HG03025 (cell line): Measurements from ENCODE around the gene CSF3.

Source experiments
- ATAC-seq: cut with Tn5 transposase; IDR thresholded peaks from one replicate; pipeline ENCODE4 v1.9.1; 2021; ENCODE audit warnings: mild to moderate bottlenecking, moderate library complexity; ENCODE audit not compliant: unreplicated experiment, low FRiP score

The CSF3 gene

GRCh38 chr17:40059729-40060475 lies 44.7 kb downstream of the CSF3 start:
- no peak for ATAC-seq

- no peak for ATAC-seq
Observed at GRCh38 chr17:40060887-40061608, 45.8 kb downstream of the CSF3 start.

DNA sequence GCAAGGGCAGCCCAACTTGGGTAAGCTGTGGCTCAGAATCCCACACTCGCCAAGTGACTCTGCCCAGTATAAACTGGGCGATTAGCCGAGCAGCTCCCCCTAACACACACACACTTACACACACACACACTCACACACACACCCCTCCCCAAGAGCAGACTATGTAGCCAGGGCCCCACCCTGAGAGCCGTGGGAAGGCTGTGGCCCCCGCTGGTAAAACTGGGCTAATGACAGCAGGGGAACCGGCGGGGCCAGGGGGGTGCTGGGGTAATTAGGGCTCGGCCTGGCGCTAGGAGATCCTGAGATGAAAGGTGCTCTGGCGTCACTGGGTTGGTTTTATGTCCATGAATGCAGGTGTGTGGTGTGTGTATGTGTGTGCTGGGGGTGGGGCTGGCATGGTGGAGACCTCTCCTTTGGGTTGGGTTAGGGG lies 46.4 kb downstream of the CSF3 start:
- ATAC-seq, result no peak

- ATAC-seq, result no peak
Observed at GRCh38 chr17:40062329-40063186, 47.3 kb downstream of the CSF3 start, which contains the start of gene THRA. Gene THRA, plus strand, starts transcription at chr17:40062965. Its CDS starts 11,524 bp downstream, at chr17:40074489.

GRCh38 chr17:40063187-40063771 lies 48.0 kb downstream of the CSF3 start:
- ATAC-seq, result no peak

DNA sequence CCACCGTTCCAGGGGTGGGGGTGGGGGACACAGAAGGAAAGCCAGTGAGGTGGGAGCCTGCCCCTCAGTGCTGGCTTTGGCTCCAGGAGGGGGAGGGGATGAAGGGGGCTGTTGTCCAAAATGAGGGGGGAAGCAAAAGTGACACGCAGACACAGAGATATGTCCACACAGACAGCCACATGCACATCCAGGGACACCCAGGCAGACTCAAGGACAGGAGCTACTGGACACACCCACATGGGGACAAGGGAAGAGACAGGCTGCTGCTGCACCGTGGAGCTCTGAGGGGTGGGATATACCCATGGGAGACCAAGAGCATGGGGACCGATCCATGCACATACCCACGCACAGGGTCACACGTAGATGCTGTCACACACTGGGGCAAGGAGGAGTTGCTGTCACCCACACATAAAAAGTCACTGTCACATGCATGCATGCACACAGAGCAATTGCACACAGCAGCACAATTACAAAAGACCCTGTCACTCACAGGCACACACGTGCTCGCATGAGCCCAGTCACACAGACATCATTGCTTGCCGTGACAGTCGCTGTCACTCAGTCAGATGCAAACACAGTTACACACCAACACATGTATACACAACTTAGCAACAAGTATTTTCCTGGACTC lies 48.8 kb downstream of the CSF3 start:
- ATAC-seq, result no peak

DNA sequence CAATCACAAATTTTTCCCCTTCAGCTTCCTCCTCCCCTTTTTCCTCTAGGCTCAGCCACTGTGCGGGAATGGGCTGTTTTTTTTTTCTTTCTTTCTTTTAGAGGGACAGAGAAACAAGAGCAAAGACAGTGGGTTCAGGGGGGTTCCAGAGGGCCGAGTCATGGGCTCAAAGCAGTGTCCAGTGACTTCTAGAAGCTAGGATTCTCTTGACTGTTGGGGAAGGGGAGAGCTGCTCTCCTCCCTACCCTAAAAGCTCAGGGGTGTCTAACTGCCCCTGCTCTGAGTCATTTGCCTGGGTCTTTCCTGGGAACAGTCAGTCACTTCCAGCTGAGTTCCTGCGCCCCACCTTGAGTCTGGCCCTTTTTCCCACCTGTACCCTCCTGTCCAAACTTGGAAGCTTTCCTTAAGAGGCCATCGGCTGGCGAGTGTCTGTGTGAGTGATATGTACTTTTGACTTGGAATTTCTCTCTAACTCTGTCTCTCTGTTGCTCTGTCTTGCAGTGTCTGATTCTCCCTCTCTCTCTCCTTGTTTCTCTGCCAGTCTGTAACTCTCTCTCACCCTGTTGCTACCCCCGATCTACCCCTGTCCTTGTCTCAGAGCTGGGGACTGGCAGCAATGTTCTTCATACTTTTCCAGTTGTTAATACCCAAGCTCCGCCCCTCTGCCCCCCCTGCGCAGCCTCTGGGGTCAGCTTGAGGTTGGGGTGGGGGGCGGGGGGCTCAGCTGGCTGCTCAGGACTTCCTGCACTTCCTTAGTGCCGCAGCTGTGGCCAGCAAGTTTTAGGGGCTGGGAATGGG lies 49.9 kb downstream of the CSF3 start:
- ATAC-seq, result no peak

DNA sequence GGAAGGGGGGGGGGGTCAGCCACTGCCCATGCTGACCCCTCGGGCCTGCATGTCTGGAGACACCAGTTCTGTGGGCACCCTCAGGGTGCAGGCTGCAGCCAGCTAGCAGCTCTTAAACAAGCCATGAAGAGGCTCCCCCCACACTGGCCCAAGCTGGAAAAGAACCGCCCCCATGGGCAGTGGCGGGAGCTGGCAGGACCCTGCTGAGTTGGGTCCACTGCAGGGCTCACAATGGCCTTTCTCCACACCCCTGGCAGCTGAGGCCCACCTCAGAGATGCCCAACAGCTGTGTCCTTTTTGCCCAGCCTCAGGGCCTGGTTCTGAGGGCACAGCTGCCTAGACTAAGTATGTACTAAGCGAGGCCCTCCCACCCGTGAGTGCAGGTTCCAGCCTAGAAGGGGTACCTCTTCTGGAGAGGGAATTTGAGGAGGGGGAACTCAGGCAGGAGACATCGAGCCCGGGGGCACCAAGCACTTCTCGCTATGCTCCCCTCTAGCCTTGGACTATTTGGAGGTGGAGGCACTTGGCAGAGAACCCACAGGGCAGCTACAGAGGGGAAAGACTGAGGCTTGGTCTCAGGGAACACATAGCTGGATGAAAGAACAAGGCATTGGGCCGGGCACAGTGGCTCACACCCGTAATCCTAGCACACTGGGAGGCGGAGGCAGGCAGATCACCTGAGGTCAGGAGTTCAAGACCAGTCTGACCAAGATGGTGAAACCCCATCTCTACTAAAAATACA lies 50.7 kb downstream of the CSF3 start:
- ATAC-seq, result no peak
